HEK293 (cell line): Measurements from ENCODE around the gene CCSER1.

Source experiments
- CTCF ChIA-PET: fragments of 350-600 bp; formaldehyde crosslinking; extraction: SDS; loops from one replicate; lab custom pipeline; 2021; ENCODE audit warnings: antibody characterized with exemption; lab: Yijun Ruan, JAX
- POLR2A ChIA-PET: fragments of 300-600 bp; formaldehyde crosslinking; extraction: SDS; loops from one replicate; lab custom pipeline; 2020; ENCODE audit warnings: antibody characterized with exemption, inconsistent platforms; lab: Yijun Ruan, JAX
- H3K27ac ChIP-seq: fragments of 200-500 bp; sonication (Bioruptor generic); 2 replicates; pipeline ENCODE4 v1.5.1; 2014; ENCODE audit warnings: low read depth, low read length, control low read depth, inconsistent platforms; ENCODE audit errors: extremely low read depth
- H3K36me3 ChIP-seq, 2 experiments: fragments of 200-500 bp in 1 of 2; sonication (Bioruptor generic) in 1 of 2; 1 replicate in 1 of 2; 2 replicates in 1 of 2; pipeline ENCODE4 v1.5.1; 2014 to 2017; ENCODE audit warnings: inconsistent platforms in 2 of 2, low read length in 2 of 2; ENCODE audit not compliant: control insufficient read depth in 2 of 2, insufficient read depth in 1 of 2
- H3K4me1 ChIP-seq: fragments of 200-500 bp; sonication (Bioruptor generic); 2 replicates; pipeline ENCODE4 v1.5.1; 2014; ENCODE audit warnings: mild to moderate bottlenecking, low read length, inconsistent platforms; ENCODE audit not compliant: control insufficient read depth, insufficient read depth
- H3K4me3 ChIP-seq: 2 replicates; pipeline ENCODE4 v1.5.1; 2011; ENCODE audit warnings: low read depth, mild to moderate bottlenecking, control low read depth, low read length, moderate library complexity
- H3K9me3 ChIP-seq: fragments of 200-500 bp; sonication (Bioruptor generic); 2 replicates; pipeline ENCODE4 v1.5.1; 2014; ENCODE audit warnings: low read depth, low read length, inconsistent platforms; ENCODE audit not compliant: control insufficient read depth, insufficient read depth
- BCL11B ChIP-seq: fragments of 450-650 bp; formaldehyde crosslinking; IDR thresholded peaks from 2 replicates; pipeline ENCODE4 v1.5.1; 2016; ENCODE audit warnings: low read depth, missing biosample characterization, missing genetic modification characterization
- KLF1 ChIP-seq: fragments of 450-650 bp; formaldehyde crosslinking; IDR thresholded peaks from 2 replicates; pipeline ENCODE4 v1.5.1; 2016; ENCODE audit warnings: missing biosample characterization, missing genetic modification characterization
- KLF9 ChIP-seq: fragments of 450-650 bp; formaldehyde crosslinking; IDR thresholded peaks from 2 replicates; pipeline ENCODE4 v1.5.1; 2016; ENCODE audit warnings: missing biosample characterization, missing genetic modification characterization, low read depth
- OSR2 ChIP-seq: fragments of 450-650 bp; formaldehyde crosslinking; IDR thresholded peaks from 2 replicates; pipeline ENCODE4 v1.5.1; 2016; ENCODE audit warnings: missing biosample characterization, missing genetic modification characterization
- SP2 ChIP-seq: fragments of 450-650 bp; formaldehyde crosslinking; IDR thresholded peaks from 2 replicates; pipeline ENCODE4 v1.5.1; 2016; ENCODE audit warnings: missing biosample characterization, missing genetic modification characterization
- ZNF146 ChIP-seq: fragments of 450-650 bp; formaldehyde crosslinking; IDR thresholded peaks from 2 replicates; pipeline ENCODE4 v1.5.1; 2016; ENCODE audit warnings: missing biosample characterization, missing genetic modification characterization
- ZNF16 ChIP-seq: fragments of 450-650 bp; formaldehyde crosslinking; IDR thresholded peaks from 2 replicates; pipeline ENCODE4 v1.5.1; 2016; ENCODE audit warnings: low read depth, missing biosample characterization, missing genetic modification characterization
- ZNF202 ChIP-seq: fragments of 450-650 bp; formaldehyde crosslinking; IDR thresholded peaks from 2 replicates; pipeline ENCODE4 v1.5.1; 2016; ENCODE audit warnings: missing biosample characterization, missing genetic modification characterization, borderline replicate concordance
- ZNF221 ChIP-seq: fragments of 450-650 bp; formaldehyde crosslinking; IDR thresholded peaks from 2 replicates; pipeline ENCODE4 v1.5.1; 2017; ENCODE audit warnings: missing biosample characterization, missing genetic modification characterization, borderline replicate concordance
- ZNF23 ChIP-seq: fragments of 450-650 bp; formaldehyde crosslinking; IDR thresholded peaks from 2 replicates; pipeline ENCODE4 v1.5.1; 2016; ENCODE audit warnings: missing biosample characterization, missing genetic modification characterization, borderline replicate concordance
- ZNF239 ChIP-seq: fragments of 450-650 bp; formaldehyde crosslinking; IDR thresholded peaks from 2 replicates; pipeline ENCODE4 v1.5.1; 2016; ENCODE audit warnings: missing biosample characterization, missing genetic modification characterization
- ZNF248 ChIP-seq: fragments of 450-650 bp; formaldehyde crosslinking; IDR thresholded peaks from 2 replicates; pipeline ENCODE4 v1.5.1; 2017; ENCODE audit warnings: missing biosample characterization, missing genetic modification characterization
- ZNF266 ChIP-seq: fragments of 450-650 bp; formaldehyde crosslinking; IDR thresholded peaks from 2 replicates; pipeline ENCODE4 v1.5.1; 2016; ENCODE audit warnings: missing biosample characterization, missing genetic modification characterization, low read depth
- ZNF37A ChIP-seq: fragments of 450-650 bp; IDR thresholded peaks from 2 replicates; pipeline ENCODE4 v1.5.1; 2018; ENCODE audit warnings: missing biosample characterization, missing genetic modification characterization
- ZNF501 ChIP-seq: fragments of 450-650 bp; formaldehyde crosslinking; IDR thresholded peaks from 2 replicates; pipeline ENCODE4 v1.5.1; 2016; ENCODE audit warnings: missing biosample characterization, missing genetic modification characterization
- ZNF518A ChIP-seq: fragments of 450-650 bp; formaldehyde crosslinking; conservative IDR thresholded peaks from 2 replicates; pipeline ENCODE4 v1.5.1; 2016; ENCODE audit warnings: low read depth, missing biosample characterization, missing genetic modification characterization
- ZNF555 ChIP-seq: fragments of 450-650 bp; formaldehyde crosslinking; conservative IDR thresholded peaks from 2 replicates; pipeline ENCODE4 v1.5.1; 2017; ENCODE audit warnings: missing biosample characterization, mild to moderate bottlenecking, missing genetic modification characterization, inconsistent platforms
- ZNF560 ChIP-seq: fragments of 450-650 bp; formaldehyde crosslinking; IDR thresholded peaks from 2 replicates; pipeline ENCODE4 v1.5.1; 2017; ENCODE audit warnings: missing biosample characterization, missing genetic modification characterization, borderline replicate concordance
- ZNF610 ChIP-seq: fragments of 450-650 bp; formaldehyde crosslinking; IDR thresholded peaks from 2 replicates; pipeline ENCODE4 v1.5.1; 2016; ENCODE audit warnings: missing biosample characterization, missing genetic modification characterization, borderline replicate concordance
- ZNF621 ChIP-seq: fragments of 450-650 bp; formaldehyde crosslinking; IDR thresholded peaks from 2 replicates; pipeline ENCODE4 v1.5.1; 2017; ENCODE audit warnings: missing biosample characterization, missing genetic modification characterization
- ZNF747 ChIP-seq: fragments of 450-650 bp; formaldehyde crosslinking; IDR thresholded peaks from 2 replicates; pipeline ENCODE4 v1.5.1; 2016; ENCODE audit warnings: missing biosample characterization, missing genetic modification characterization
- ZNF768 ChIP-seq: fragments of 450-650 bp; formaldehyde crosslinking; IDR thresholded peaks from 2 replicates; pipeline ENCODE4 v1.5.1; 2018; ENCODE audit warnings: missing biosample characterization, mild to moderate bottlenecking, missing genetic modification characterization
- ZNF837 ChIP-seq: fragments of 450-650 bp; formaldehyde crosslinking; IDR thresholded peaks from 2 replicates; pipeline ENCODE4 v1.5.1; 2016; ENCODE audit warnings: missing biosample characterization, missing genetic modification characterization
- TF ChIP-seq, protein P1 (sequence below): fragments of 450-650 bp; formaldehyde crosslinking; IDR thresholded peaks from 2 replicates; pipeline ENCODE4 v1.5.1; 2017; ENCODE audit warnings: missing biosample characterization, missing genetic modification characterization

Gene CCSER1

GRCh38 chr4:90174621-90175023 lies 47.4 kb downstream of the CCSER1 start:
- TF ChIP-seq SP2 (tag by site-specific recombination): no peak
- TF ChIP-seq ZNF837 (tag by site-specific recombination): no peak
- TF ChIP-seq ZNF146: no peak
- TF ChIP-seq OSR2 (tag by site-specific recombination): no peak
- TF ChIP-seq ZNF266 (tag by site-specific recombination): no peak
- TF ChIP-seq ZNF768 (tag by site-specific recombination): no peak
- no peak for TF ChIP-seq ZNF221 (tag by site-specific recombination)
- TF ChIP-seq KLF9 (tag by site-specific recombination): no peak
- no peak for TF ChIP-seq ZNF16 (tag by site-specific recombination)
- no peak for TF ChIP-seq ZNF501 (tag by site-specific recombination)
- no peak for TF ChIP-seq ZNF747 (tag by site-specific recombination)
- TF ChIP-seq ZNF239 (tag by site-specific recombination): no peak
- TF ChIP-seq BCL11B (tag by site-specific recombination): no peak
- no peak for TF ChIP-seq KLF1
- no peak for TF ChIP-seq ZNF560 (tag by site-specific recombination)
- Histone ChIP-seq H3K4me3 (no peak overlapping the region), H3K4me1 (no peaks in the 10 kb centered on the region), H3K36me3 (no peaks in the 10 kb centered on the region), H3K27ac (no peak overlapping the region), H3K9me3 (no peaks in the 10 kb centered on the region)
- CTCF ChIA-PET: interaction anchor here (0.6 kb wide), 1 partner anchor 194 kb away, joined by 4 read pairs; no protein-coding TSS in a partner anchor
- POLR2A ChIA-PET: no interaction called here

- H3K27ac ChIP-seq: no peak overlapping the region
- no peaks in the 10 kb centered on the region; the same call in 1 of the 2 replicates for H3K4me1 ChIP-seq
- no peaks in the 10 kb centered on the region for H3K9me3 ChIP-seq
- H3K4me3 ChIP-seq: no peak overlapping the region
- CTCF ChIA-PET: no interaction called here
- no peaks in the 10 kb centered on the region for H3K36me3 ChIP-seq
- TF ChIP-seq ZNF610 (tag by site-specific recombination): no peak
- no peak for TF ChIP-seq ZNF37A (tag by site-specific recombination)
- TF ChIP-seq ZNF202 (tag by site-specific recombination): no peak
- TF ChIP-seq ZNF621 (tag by site-specific recombination): no peak
- TF ChIP-seq ZNF555 (tag by site-specific recombination): no peak
- TF ChIP-seq ZNF23 (tag by site-specific recombination): no peak
- TF ChIP-seq, protein P1, sequence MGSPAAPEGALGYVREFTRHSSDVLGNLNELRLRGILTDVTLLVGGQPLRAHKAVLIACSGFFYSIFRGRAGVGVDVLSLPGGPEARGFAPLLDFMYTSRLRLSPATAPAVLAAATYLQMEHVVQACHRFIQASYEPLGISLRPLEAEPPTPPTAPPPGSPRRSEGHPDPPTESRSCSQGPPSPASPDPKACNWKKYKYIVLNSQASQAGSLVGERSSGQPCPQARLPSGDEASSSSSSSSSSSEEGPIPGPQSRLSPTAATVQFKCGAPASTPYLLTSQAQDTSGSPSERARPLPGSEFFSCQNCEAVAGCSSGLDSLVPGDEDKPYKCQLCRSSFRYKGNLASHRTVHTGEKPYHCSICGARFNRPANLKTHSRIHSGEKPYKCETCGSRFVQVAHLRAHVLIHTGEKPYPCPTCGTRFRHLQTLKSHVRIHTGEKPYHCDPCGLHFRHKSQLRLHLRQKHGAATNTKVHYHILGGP: no peak
- TF ChIP-seq ZNF518A: no peak
- TF ChIP-seq ZNF248 (tag by site-specific recombination): no peak
- TF ChIP-seq, all 188 proteins: peak for 0
- POLR2A ChIA-PET: no interaction called here
Measured at GRCh38 chr4:90181644-90182043, 54.5 kb downstream of the CCSER1 start.
